ENCODE data around the gene SEZ6.

The SEZ6 gene

GRCh38 chr17:29005936-29006511 lies at the start of gene SEZ6:
TSS of gene SEZ6 (minus strand) at chr17:29006033. CDS start at chr17:29005869, 164 bp downstream.
- peak; percentile 46 to 71 for DNase-seq

- DNase-seq = no peak
Measured at GRCh38 chr17:29054835-29055234, 49.0 kb upstream of the SEZ6 start.

GRCh38 chr17:29051731-29052130 lies 45.9 kb upstream of the SEZ6 start:
- no peak for DNase-seq

GRCh38 chr17:29051194-29051593 lies 45.4 kb upstream of the SEZ6 start:
- DNase-seq = no peak

- no peak for DNase-seq
Measured at GRCh38 chr17:29050176-29050575, 44.3 kb upstream of the SEZ6 start.

- DNase-seq = no peak
Measured at GRCh38 chr17:29049541-29050145, 43.8 kb upstream of the SEZ6 start.

- DNase-seq = peak; percentile 39 to 69
Measured at GRCh38 chr17:29048440-29049368, 42.9 kb upstream of the SEZ6 start.

GRCh38 chr17:29046473-29046839 lies 40.6 kb upstream of the SEZ6 start:
- DNase-seq = no peak

- DNase-seq = no peak
Measured at GRCh38 chr17:29045734-29046472, 40.1 kb upstream of the SEZ6 start.

GRCh38 chr17:29045026-29045425 lies 39.2 kb upstream of the SEZ6 start:
- no peak for DNase-seq

GRCh38 chr17:29043539-29044145 lies 37.8 kb upstream of the SEZ6 start:
- no peak for DNase-seq

GRCh38 chr17:29042679-29043538 lies 37.1 kb upstream of the SEZ6 start, which contains the start of gene PIPOX:
TSS of gene PIPOX (plus strand) at chr17:29043141. CDS start at chr17:29043226, 85 bp downstream.
- DNase-seq = peak; percentile 83 to 85

GRCh38 chr17:29042026-29042678 lies 36.3 kb upstream of the SEZ6 start:
- no peak for DNase-seq

GRCh38 chr17:29041571-29041970 lies 35.7 kb upstream of the SEZ6 start:
- DNase-seq = no peak

- no peak for DNase-seq
Measured at GRCh38 chr17:29041091-29041490, 35.3 kb upstream of the SEZ6 start.

- DNase-seq = no peak
Measured at GRCh38 chr17:29039764-29040598, 34.1 kb upstream of the SEZ6 start.

GRCh38 chr17:29038085-29038795 lies 32.4 kb upstream of the SEZ6 start:
- DNase-seq = no peak

- DNase-seq = no peak
Measured at GRCh38 chr17:29037739-29038084, 31.9 kb upstream of the SEZ6 start.

GRCh38 chr17:29036584-29036983 lies 30.8 kb upstream of the SEZ6 start:
- no peak for DNase-seq

GRCh38 chr17:29034510-29034909 lies 28.7 kb upstream of the SEZ6 start:
- no peak for DNase-seq
